ENCODE measurements around the gene H2AZ2. TPM values are rescaled to one million over a fixed set of nuclear protein-coding genes. Genes with fewer than 3 reads are reported as not detected.
A peak's percentile ranks its signal among the peaks of the same experiment; 100 is the strongest.
"Not testable (repeated sequence)": the region's sequence is repeated elsewhere in the genome, so short reads cannot be mapped to it uniquely, and the experiment has no call there.

The H2AZ2 gene
- total RNA-seq, 2 donors from 2014 or later = 233 to 274 TPM

DNA sequence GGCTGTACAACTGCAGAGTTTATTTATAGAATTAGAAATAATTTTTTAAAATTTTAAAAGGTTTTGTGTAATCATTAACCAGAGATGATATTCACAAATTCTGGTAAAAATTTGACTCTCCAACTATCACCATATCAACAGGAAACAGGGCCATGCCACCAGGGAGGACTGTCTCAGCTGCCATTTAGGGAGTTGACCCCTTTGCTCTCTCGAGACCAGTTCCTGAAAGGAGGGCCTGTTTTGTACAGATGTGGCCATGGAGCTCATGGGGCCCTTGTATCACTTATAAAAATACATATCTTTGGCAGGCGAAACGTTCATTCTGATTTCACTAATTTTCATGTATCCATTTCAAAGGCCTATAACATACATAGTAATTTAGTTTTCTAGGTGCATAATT lies 20.3 kb downstream of the H2AZ2 start:
- H3K4me1 Mint-ChIP-seq (ENCODE audit: low read depth) = peaks cover 24% of the 10 kb centered on the region
- H3K36me3 Mint-ChIP-seq (ENCODE audit: insufficient read depth in 2 of 2) = peaks cover 0 to 10% of the 10 kb centered on the region in 2 donors
- H3K9me3 Mint-ChIP-seq = no peaks in the 10 kb centered on the region
- ATAC-seq (replicated peaks in 1 of 2) = no peak
- no peak overlapping the region for H3K4me3 Mint-ChIP-seq
- no peak for DNase-seq
- no peaks in the 10 kb centered on the region for H3K27me3 Mint-ChIP-seq (ENCODE audit: low read depth)
- peak overlapping the region; percentile 20 for H3K27ac Mint-ChIP-seq

DNA sequence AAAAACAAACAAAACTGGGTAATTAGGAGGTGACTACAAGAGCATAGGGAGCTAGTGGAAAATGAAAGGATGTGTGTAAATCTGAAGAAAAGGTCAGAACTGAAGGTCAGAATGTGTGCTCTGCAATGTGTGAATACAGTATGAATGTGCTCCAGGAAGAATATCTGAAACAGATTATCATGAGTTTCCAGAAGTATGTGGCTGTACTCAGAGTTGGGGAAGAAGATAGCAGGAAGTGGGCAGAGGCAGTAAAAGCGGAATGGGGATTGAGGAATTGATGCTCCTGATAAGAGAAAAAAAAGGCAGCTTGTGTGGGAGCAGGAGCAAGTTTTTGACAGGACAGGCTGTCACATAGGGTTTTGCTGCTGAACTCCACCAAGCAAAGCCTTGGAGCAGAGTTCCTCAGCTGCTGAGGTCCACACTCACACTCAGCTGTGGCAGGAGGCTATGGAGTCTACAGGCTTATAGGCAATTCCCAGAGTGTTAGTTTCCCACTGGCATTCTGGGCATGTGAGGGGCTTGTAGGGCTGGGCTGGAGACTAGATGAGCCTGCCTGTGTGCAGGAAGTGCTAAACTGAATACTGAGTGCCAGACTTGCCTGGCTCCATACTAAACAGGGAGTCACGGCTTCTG lies 22.9 kb downstream of the H2AZ2 start:
- Mint-ChIP-seq H3K9me3 (no peaks in the 10 kb centered on the region), H3K27me3 (ENCODE audit: low read depth) (no peaks in the 10 kb centered on the region), H3K4me3 (no peak overlapping the region), H3K36me3 (ENCODE audit: insufficient read depth in 2 of 2) (peaks cover 0 to 10% of the 10 kb centered on the region in 2 donors), H3K27ac (peak overlapping the region; percentile 16), H3K4me1 (ENCODE audit: low read depth) (peaks cover 33% of the 10 kb centered on the region)
- ATAC-seq (replicated peaks in 1 of 2) = peak in 1 of 2 donors; percentile 21
- no peak for DNase-seq

DNA sequence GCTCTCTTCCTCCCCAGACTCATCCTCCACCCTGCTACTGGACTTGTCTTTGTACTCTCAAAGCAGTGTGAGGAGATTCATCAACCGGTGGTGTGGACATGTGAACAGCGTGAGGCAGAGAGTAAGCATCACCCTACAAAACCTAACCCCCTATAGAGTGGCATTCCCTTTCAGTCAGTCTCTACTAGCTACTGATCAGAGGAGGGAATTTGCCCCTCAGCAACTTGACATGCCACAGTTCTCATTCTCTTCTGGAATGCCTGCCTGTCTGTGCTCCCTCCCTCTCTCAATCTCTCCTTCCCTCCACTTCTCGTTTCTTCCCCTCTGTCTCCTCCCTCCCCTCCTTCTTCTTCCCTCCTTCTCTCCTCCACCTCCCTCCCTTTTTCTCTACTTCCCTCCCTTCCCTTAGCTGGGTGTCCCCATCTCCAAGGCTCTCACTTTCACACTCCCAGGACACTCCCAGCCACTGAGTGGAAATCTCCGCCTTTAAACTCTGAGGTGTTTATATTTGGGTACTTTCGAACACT lies 24.6 kb downstream of the H2AZ2 start:
- H3K9me3 Mint-ChIP-seq = no peaks in the 10 kb centered on the region
- H3K36me3 Mint-ChIP-seq (ENCODE audit: insufficient read depth in 2 of 2) = peaks cover 0 to 4% of the 10 kb centered on the region in 2 donors
- no peaks in the 10 kb centered on the region for H3K27me3 Mint-ChIP-seq (ENCODE audit: low read depth)
- ATAC-seq (replicated peaks in 1 of 2) (no peak), DNase-seq (no peak)
- H3K27ac Mint-ChIP-seq = peak overlapping the region; percentile 36
- peaks cover 33% of the 10 kb centered on the region for H3K4me1 Mint-ChIP-seq (ENCODE audit: low read depth)
- no peak overlapping the region for H3K4me3 Mint-ChIP-seq

DNA sequence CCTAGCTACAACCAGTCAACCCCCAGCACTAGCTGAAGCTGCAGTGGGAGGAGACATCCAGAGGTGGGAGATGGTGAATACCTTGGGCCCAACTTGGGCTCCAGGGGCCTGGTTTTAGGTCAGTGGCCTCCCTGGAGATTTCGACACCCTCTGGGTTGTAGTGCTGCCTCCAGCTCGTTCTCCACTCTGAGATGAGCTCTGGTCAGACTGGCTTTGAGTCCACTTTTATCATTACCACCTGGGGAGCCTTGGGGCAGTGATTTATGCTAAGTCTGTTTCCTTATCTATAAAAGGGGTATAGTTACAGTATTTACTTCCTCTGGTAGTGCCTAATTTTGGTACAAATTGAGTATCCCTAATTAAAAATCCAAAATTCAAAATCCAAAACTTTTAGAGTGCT lies 28.6 kb downstream of the H2AZ2 start:
- no peak for DNase-seq
- Mint-ChIP-seq H3K27me3 (ENCODE audit: low read depth) (no peaks in the 10 kb centered on the region), H3K4me3 (no peak overlapping the region), H3K9me3 (no peaks in the 10 kb centered on the region), H3K36me3 (ENCODE audit: insufficient read depth in 2 of 2) (no peaks in the 10 kb centered on the region), H3K4me1 (ENCODE audit: low read depth) (peaks cover 16% of the 10 kb centered on the region), H3K27ac (no peak overlapping the region)
- no peak for ATAC-seq (replicated peaks in 1 of 2)

DNA sequence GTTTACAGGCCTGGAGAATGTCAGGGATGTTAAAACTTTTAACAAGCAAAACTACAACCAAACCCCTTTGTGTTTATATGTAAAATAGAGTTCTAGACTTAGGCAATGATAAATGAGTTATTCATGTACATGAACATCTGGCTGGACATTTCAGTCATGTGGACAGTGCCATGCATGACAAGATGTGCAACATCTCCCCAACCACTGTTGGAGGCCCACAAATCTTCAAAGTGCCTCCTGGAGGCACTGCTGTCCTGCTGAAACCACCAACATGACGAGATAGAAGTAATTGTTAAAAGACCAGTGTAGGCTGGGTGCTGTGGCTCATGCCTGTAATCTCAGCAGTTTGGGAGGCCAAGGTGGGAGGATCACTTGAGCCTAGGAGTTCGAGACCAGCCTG lies 33.0 kb downstream of the H2AZ2 start:
- Mint-ChIP-seq H3K4me1 (ENCODE audit: low read depth) (peaks cover 7% of the 10 kb centered on the region), H3K4me3 (no peak overlapping the region), H3K36me3 (ENCODE audit: insufficient read depth in 2 of 2) (no peaks in the 10 kb centered on the region), H3K27me3 (ENCODE audit: low read depth) (no peaks in the 10 kb centered on the region), H3K27ac (no peak overlapping the region), H3K9me3 (no peaks in the 10 kb centered on the region)
- ATAC-seq (replicated peaks in 1 of 2) (peak in 1 of 2 donors; percentile 29), DNase-seq (no peak)

DNA sequence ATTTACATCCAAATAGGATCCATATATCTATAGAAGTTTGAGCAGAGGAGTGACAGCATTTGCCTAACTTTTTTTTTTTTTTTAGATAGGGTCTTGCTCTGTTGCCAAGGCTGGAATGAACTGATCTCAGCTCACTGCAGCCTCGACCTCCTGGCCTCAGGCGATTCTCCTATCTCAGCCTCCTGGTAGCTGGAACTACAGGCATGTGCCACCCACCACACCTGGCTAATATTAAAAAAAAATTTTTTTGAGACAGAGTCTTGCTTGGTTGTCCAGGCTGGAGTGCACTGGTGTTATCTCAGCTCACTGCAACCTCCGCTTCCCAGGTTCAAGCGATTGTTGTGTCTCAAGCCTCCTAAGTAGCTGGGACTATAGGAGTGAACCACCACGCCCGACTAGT lies 36.3 kb downstream of the H2AZ2 start:
- no peak overlapping the region for H3K4me3 Mint-ChIP-seq
- H3K36me3 Mint-ChIP-seq (ENCODE audit: insufficient read depth in 2 of 2) = no peaks in the 10 kb centered on the region
- DNase-seq = no peak
- peaks cover 7% of the 10 kb centered on the region for H3K4me1 Mint-ChIP-seq (ENCODE audit: low read depth)
- no peaks in the 10 kb centered on the region for H3K27me3 Mint-ChIP-seq (ENCODE audit: low read depth)
- no peak for ATAC-seq (replicated peaks in 1 of 2)
- no peaks in the 10 kb centered on the region for H3K9me3 Mint-ChIP-seq
- no peak overlapping the region for H3K27ac Mint-ChIP-seq

DNA sequence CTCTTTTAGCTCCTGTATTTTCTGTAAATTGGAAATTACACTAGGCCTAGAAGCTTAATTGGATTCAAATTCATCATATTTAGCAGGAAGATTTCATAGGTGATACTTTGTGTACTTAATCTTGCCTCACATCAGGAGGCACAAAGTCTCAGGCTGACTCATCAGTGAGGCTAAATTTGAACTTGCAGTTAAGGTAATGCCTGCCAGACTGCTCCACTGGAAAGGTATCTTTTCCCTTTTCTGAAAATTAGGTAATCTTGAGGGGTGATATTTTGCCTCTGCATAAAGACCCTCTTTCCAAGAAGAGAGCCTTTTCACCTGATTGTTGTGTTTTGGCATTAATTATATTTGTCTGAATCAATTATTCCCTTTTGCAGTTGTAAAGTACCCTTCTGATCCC lies 36.8 kb downstream of the H2AZ2 start:
- peaks cover 7% of the 10 kb centered on the region for H3K4me1 Mint-ChIP-seq (ENCODE audit: low read depth)
- ATAC-seq (replicated peaks in 1 of 2) = no peak
- H3K9me3 Mint-ChIP-seq = no peaks in the 10 kb centered on the region
- H3K27me3 Mint-ChIP-seq (ENCODE audit: low read depth) = no peaks in the 10 kb centered on the region
- H3K4me3 Mint-ChIP-seq = no peak overlapping the region
- no peak overlapping the region for H3K27ac Mint-ChIP-seq
- H3K36me3 Mint-ChIP-seq (ENCODE audit: insufficient read depth in 2 of 2) = no peaks in the 10 kb centered on the region
- DNase-seq = no peak

DNA sequence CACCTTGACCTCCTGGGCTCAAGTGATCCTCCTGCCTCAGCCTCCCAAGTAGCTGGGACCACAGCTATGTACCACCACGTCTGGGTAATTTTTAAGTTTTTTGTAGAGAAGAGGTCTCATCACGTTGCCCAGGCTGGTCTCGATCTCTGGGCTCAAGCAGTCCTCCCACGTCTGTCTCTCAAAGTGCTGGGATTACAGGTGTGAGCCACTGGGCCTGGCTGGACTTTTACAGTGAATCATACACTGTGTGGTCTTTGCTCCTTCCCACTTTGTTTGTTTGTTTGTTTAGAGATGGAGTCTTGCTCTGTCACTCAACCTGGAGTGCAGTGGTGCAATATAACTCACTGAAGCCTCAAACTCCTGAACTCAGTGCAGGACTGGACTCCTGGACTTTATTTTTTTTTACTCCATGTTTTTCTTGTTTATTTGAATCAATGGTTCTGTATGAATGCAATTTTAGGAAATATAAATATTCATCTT lies 38.9 kb downstream of the H2AZ2 start:
- Mint-ChIP-seq H3K27me3 (ENCODE audit: low read depth) (no peaks in the 10 kb centered on the region), H3K4me3 (no peak overlapping the region), H3K27ac (no peak overlapping the region), H3K36me3 (ENCODE audit: insufficient read depth in 2 of 2) (peaks cover 0 to 2% of the 10 kb centered on the region in 2 donors), H3K9me3 (no peaks in the 10 kb centered on the region), H3K4me1 (ENCODE audit: low read depth) (peaks cover 7% of the 10 kb centered on the region)
- ATAC-seq (replicated peaks in 1 of 2) (peak in 1 of 2 donors; percentile 14), DNase-seq (no peak)

DNA sequence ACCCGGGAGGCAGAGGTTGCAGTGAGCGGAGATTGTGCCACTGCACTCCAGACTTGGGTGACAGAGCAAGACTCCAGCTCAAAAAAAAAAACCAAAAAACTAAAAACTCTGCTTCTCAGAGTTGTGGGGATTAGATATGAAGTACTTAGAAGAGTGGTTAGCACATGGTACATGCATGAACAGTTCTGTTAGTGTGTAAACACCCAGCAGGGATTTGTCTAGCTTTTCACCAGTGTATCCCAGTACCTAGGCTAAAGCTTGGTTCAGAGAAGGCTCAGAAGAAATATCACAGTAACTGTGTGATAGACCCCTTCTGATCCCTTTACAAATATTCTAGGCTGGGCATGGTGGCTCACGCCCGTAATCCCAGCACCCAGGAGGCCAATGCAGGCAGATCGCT lies 41.9 kb downstream of the H2AZ2 start:
- DNase-seq = no peak
- Mint-ChIP-seq H3K9me3 (no peaks in the 10 kb centered on the region), H3K4me3 (no peak overlapping the region), H3K27me3 (ENCODE audit: low read depth) (no peaks in the 10 kb centered on the region), H3K27ac (peak overlapping the region; percentile 58), H3K4me1 (ENCODE audit: low read depth) (peaks cover 12% of the 10 kb centered on the region), H3K36me3 (ENCODE audit: insufficient read depth in 2 of 2) (peaks cover 8 to 22% of the 10 kb centered on the region in 2 donors)
- peak; percentile 10 to 16 for ATAC-seq (replicated peaks in 1 of 2)

DNA sequence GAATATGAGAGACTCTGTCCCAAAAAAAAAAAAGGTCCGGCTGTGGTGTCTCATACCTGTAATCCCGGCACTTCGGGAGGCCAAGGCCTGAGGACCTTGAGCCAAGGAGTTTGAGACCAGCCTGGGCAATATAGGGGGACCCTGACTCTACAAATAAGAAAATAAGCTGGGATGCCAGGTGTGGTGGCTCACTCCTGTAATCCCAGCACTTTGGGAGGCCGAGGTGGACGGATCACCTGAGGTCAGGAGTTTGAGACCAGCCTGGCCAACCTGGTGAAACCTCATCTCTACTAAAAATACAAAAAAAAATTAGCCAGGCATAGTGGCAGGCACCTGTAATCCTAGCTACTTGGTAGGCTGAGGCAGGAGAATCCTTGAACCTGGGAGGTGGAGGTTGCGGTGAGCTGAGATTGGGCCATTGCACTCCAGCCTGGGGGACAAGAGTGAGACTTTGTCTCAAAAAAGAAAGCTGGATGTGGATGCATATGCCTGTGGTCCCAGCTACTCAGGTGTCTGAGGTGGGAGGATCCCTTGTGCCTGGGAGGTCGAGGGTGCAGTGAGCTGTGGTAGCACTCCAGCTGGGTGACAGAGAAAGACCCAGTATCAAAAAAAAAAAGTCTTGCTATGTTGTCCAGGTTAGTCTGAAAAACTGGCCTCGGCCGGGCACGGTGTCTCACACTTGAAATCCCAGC lies 43.9 kb downstream of the H2AZ2 start:
- Mint-ChIP-seq H3K4me1 (ENCODE audit: low read depth) (peaks cover 22% of the 10 kb centered on the region), H3K36me3 (ENCODE audit: insufficient read depth in 2 of 2) (peaks cover 15 to 33% of the 10 kb centered on the region in 2 donors)
- not testable (repeated sequence) for DNase-seq; H3K4me3 Mint-ChIP-seq; H3K27me3 Mint-ChIP-seq (ENCODE audit: low read depth); ATAC-seq (replicated peaks in 1 of 2); H3K9me3 Mint-ChIP-seq; H3K27ac Mint-ChIP-seq

DNA sequence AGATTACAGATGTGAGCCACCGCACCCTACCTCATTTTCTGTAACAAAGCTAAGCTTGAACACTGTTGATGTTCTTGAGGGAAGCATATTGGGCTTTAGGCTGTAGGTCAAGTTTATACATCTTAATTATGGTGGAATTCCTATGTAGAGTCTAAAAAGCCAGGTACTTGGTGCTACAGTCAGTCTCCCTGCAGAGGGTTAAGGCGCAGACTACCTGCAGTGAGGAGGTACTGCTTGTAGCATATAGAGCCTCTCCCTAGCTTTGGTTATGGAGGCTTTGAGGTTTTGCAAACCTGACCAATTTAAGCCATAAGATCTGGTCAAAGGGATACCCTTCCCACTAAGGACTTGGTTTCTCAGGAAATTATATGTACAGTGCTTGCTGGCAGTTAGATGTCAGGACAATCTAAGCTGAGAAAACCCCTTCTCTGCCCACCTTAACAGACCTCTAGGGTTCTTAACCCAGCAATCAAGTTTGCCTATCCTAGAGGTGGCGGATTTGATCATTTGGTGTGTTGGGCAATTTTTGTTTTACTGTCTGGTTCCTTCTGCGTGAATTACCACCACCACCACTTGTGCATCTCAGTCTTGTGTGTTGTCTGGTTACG lies 45.4 kb downstream of the H2AZ2 start:
- H3K27me3 Mint-ChIP-seq (ENCODE audit: low read depth) = no peaks in the 10 kb centered on the region
- no peaks in the 10 kb centered on the region for H3K9me3 Mint-ChIP-seq
- H3K36me3 Mint-ChIP-seq (ENCODE audit: insufficient read depth in 2 of 2) = peaks cover 24 to 45% of the 10 kb centered on the region in 2 donors
- H3K27ac Mint-ChIP-seq = no peak overlapping the region
- ATAC-seq (replicated peaks in 1 of 2) (no peak), DNase-seq (no peak)
- H3K4me3 Mint-ChIP-seq = no peak overlapping the region
- H3K4me1 Mint-ChIP-seq (ENCODE audit: low read depth) = peaks cover 37% of the 10 kb centered on the region

DNA sequence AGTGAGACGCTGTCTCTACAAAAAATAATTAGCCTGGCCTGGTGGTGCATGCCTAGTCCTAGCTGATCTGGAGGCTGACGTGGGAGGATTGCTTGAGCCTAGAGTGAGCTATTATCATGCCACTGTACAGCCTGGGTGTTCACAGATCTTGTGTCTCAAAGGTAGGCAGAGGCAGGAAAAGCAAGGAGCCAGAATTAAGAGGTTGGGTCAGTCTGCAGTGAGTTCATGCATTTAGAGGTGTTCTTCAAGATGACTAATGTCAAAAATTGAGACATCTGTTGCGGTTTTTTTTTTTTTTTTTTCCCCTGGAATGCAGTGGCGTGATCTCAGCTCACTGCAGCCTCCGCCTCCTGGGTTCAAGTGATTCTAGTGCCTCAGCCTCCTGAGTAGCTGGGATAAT lies 46.0 kb downstream of the H2AZ2 start:
- Mint-ChIP-seq H3K27ac (peak overlapping the region; percentile 95), H3K36me3 (ENCODE audit: insufficient read depth in 2 of 2) (peaks cover 27 to 48% of the 10 kb centered on the region in 2 donors), H3K9me3 (no peaks in the 10 kb centered on the region), H3K4me3 (no peak overlapping the region), H3K27me3 (ENCODE audit: low read depth) (no peaks in the 10 kb centered on the region), H3K4me1 (ENCODE audit: low read depth) (peaks cover 40% of the 10 kb centered on the region)
- no peak for DNase-seq
- no peak for ATAC-seq (replicated peaks in 1 of 2)

DNA sequence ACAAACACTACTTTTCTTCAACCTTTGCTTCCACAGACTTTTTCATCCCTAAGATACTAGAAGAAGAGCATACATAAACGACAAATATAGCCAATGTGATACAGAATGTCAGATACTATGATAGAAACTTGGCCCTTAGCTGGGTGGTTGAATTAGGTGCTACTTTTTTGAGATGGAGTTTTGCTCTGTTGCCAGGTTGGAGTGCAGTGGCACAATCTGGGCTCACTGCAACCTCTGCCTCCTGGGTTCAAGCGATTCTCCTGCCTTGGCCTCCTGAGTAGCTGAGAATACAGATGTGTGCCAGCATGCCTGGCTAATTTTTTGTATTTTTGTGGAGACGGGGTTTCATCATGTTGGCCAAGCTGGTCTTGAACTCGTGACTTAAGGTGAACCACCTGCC lies 47.9 kb downstream of the H2AZ2 start:
- H3K4me3 Mint-ChIP-seq = peak overlapping the region; percentile 8 to 60
- H3K4me1 Mint-ChIP-seq (ENCODE audit: low read depth) = peaks cover 40% of the 10 kb centered on the region

More for the DNA sequence above, 47.9 kb downstream of the H2AZ2 start:
- no peak for ATAC-seq (replicated peaks in 1 of 2)
- Mint-ChIP-seq H3K27ac (peak overlapping the region; percentile 93), H3K9me3 (no peaks in the 10 kb centered on the region), H3K27me3 (ENCODE audit: low read depth) (no peaks in the 10 kb centered on the region), H3K36me3 (ENCODE audit: insufficient read depth in 2 of 2) (peaks cover 29 to 48% of the 10 kb centered on the region in 2 donors)
- DNase-seq = no peak
